ENCODE results near the gene ELOVL3.
"Not testable (repeated sequence)": the region's sequence is repeated elsewhere in the genome, so short reads cannot be mapped to it uniquely, and the experiment has no call there.

ELOVL3 gene

DNA sequence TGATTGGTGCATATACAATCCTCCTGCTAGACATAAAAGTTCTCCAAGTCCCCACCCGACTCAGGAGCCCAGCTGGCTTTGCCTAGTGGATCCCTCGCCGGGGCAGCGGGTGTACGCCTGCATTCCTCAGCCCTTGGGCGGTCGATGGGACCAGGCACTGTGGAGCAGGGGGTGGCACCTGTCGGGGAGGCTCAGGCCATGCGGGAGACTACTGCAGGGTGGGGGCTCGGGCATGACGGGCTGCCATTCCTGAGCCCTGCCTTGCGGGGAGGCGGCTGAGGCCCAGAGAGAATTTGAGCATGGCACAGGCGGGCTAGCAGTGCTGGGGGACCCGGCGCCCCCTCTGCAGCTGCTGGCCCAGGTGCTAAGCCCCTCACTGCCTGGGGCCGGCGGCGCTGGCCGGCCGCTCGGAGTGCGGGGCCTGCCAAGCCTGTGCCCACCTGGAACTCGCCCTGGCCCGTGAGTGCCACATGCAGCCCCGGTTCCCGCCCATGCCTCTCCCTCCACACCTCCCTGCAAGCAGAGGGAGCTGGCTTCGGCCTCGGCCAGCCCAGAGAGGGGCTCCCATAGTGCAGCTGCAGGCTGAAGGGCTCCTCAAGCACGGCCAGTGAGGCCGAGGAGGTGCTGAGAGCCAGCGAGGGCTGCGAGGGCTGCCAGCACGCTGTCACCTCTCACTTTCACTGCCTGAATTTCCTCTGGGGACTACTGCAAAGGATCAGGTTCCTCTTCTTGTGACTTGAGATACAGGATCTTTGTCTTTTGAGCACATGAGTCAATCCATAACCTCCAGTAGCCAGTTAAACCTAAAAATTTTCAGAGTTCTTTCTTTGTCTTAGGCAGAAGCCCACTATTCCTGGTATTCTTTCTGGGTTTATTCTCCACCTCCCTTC lies 25.1 kb upstream of the ELOVL3 start:
- Histone ChIP-seq H3K4me3 (ENCODE audit: low read length) (no peak overlapping the region), H3K36me3 (ENCODE audit: control insufficient read depth, insufficient read depth, low read length) (no peaks in the 10 kb centered on the region), H3K9ac (ENCODE audit: low read length) (no peak overlapping the region), H3K27me3 (ENCODE audit: control insufficient read depth, insufficient read depth, low read length) (no peaks in the 10 kb centered on the region), H3K4me1 (ENCODE audit: control insufficient read depth, insufficient read depth, low read length) (no peaks in the 10 kb centered on the region), H3K9me3 (ENCODE audit: control insufficient read depth, low read length) (peaks cover 8% of the 10 kb centered on the region)

DNA sequence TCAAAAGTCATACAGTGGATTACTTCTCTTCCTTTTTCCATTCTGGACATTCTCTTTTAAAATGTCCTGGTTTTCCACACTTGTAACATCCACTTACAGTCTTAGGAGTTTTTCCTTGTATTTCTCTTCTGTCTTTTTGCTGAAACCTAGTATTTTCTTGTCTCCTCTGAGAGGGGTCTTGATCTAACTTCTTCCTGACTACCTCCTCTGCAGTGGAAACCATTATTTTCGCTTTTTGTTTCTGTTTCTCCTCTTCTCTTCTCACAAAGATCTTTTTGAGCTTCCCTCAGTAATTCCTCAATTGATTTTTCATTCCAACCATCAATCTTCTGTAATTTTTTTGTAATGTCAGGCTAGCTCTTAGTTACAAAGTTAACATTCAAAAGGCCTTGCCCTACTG lies 23.7 kb upstream of the ELOVL3 start:
- no peaks in the 10 kb centered on the region for H3K4me1 ChIP-seq (ENCODE audit: control insufficient read depth, insufficient read depth, low read length)
- H3K36me3 ChIP-seq (ENCODE audit: control insufficient read depth, insufficient read depth, low read length), result no peaks in the 10 kb centered on the region
- no peak overlapping the region for H3K9ac ChIP-seq (ENCODE audit: low read length)
- peaks cover 8% of the 10 kb centered on the region for H3K9me3 ChIP-seq (ENCODE audit: control insufficient read depth, low read length)
- no peaks in the 10 kb centered on the region for H3K27me3 ChIP-seq (ENCODE audit: control insufficient read depth, insufficient read depth, low read length)
- no peak overlapping the region for H3K4me3 ChIP-seq (ENCODE audit: low read length)

DNA sequence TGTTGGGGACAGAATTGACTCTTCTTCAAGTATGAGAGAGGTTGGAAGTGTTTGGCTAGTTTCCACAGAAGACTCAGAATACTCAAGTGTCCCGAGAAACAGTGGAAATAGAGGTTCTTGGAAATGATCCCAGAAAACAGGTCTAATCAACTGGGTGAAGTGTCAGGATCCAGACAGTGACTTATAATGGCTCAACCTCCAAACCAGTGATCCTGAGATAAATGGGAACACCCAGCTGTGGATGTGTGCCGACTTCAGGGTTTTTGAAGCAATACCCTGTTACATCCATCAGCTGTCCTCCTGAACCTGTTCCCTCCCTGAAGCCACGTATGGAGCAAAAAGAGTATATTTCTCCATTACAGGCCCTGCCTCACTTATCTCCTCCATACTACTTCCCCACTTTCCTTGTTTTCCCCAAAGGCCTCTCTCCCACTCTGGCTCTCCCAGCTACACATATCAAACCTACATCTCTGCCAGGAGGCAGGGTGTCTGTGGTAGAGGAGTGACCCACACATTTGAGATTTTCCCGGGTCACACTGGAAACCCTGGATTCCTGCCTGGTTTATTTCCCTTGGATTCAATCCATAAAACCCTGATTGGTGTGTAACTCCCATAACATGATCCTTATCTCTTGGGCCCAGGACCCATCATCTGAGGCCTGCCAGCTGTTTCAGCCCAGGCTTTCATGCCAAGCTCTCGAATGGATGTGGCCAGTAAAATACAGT lies 17.6 kb upstream of the ELOVL3 start:
- no peaks in the 10 kb centered on the region for H3K36me3 ChIP-seq (ENCODE audit: control insufficient read depth, insufficient read depth, low read length)

DNA sequence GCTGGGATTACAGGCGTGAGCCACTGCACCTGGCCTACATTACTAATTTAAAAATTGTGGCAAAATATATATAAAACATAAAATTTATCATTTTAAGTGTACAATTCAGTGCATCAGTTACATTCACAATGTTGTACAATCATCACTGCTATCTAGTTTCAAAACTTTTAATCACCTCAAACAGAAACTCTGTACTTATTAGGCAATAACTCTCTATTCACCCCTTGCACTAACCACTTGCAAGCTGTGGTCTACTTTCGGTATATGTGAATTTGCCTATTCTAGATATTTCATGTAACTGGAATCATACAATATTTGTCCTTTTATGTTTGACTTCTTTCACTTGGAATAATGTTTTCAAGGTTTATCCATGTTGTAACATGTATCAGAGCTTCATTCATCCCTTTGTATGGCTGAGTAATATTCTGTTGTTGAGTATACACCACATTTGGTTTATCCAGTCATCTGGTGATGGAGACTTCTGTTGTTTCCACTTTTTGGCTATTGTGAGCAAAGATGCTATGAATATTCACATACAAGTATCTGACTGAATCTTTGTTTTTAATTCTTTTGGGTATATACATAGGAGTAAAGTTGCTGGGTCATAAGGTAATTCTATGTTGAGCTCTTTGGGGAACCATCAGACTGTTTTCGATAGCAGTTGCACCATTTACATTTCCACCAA lies 14.3 kb upstream of the ELOVL3 start:
- no peaks in the 10 kb centered on the region for H3K27me3 ChIP-seq (ENCODE audit: control insufficient read depth, insufficient read depth, low read length)
- H3K9me3 ChIP-seq (ENCODE audit: control insufficient read depth, low read length), result no peaks in the 10 kb centered on the region
- H3K4me1 ChIP-seq (ENCODE audit: control insufficient read depth, insufficient read depth, low read length), result no peaks in the 10 kb centered on the region
- H3K36me3 ChIP-seq (ENCODE audit: control insufficient read depth, insufficient read depth, low read length), result no peaks in the 10 kb centered on the region
- no peak overlapping the region for H3K4me3 ChIP-seq (ENCODE audit: low read length)
- no peak overlapping the region for H3K9ac ChIP-seq (ENCODE audit: low read length)

More for the DNA sequence above, 17.6 kb upstream of the ELOVL3 start:
- Histone ChIP-seq H3K4me1 (ENCODE audit: control insufficient read depth, insufficient read depth, low read length) (no peaks in the 10 kb centered on the region), H3K27me3 (ENCODE audit: control insufficient read depth, insufficient read depth, low read length) (no peaks in the 10 kb centered on the region), H3K9ac (ENCODE audit: low read length) (no peak overlapping the region), H3K9me3 (ENCODE audit: control insufficient read depth, low read length) (peaks cover 8% of the 10 kb centered on the region), H3K4me3 (ENCODE audit: low read length) (no peak overlapping the region)

DNA sequence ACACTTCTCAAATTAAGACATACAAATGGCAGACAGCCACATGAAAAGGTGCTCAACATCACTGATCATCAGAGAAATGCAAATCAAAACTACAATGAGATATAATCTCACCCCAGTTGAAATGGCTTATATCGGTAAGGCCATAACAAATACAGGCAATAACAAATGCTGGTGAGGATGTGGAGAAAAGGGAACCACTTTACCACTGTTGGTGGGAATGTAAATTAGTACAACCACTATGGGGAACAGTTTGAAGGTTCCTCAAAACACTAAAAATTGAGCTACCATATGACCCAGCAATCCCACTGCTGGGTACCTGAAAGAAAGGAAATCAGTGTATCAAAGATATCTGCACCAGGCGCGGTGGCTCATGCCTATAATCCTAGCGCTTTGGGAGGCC lies 12.5 kb upstream of the ELOVL3 start:
- H3K27me3 ChIP-seq (ENCODE audit: control insufficient read depth, insufficient read depth, low read length); H3K4me1 ChIP-seq (ENCODE audit: control insufficient read depth, insufficient read depth, low read length); H3K9ac ChIP-seq (ENCODE audit: low read length); H3K4me3 ChIP-seq (ENCODE audit: low read length); H3K9me3 ChIP-seq (ENCODE audit: control insufficient read depth, low read length); H3K36me3 ChIP-seq (ENCODE audit: control insufficient read depth, insufficient read depth, low read length): not testable (repeated sequence)

DNA sequence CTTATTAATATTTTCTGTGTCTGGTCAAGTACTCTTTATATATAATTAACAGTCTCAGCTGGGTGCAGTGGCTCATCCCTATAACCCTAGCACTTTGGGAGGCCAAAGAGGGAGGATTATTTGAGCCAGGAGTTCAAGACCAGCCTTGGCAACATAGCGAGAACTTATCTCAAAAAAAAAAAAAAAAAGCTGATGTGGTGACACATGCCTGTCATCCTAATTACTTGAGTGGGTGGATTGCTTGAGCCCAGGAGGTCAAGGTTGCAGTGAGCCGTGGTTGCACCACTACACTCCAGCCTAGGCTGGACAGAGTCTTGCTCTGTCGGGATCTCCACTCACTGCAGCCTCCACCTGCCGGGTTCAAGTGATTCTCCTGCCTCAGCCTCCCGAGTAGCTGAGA lies 6.7 kb upstream of the ELOVL3 start:
- no peaks in the 10 kb centered on the region for H3K27me3 ChIP-seq (ENCODE audit: control insufficient read depth, insufficient read depth, low read length)
- H3K4me3 ChIP-seq (ENCODE audit: low read length), result no peak overlapping the region
- H3K9me3 ChIP-seq (ENCODE audit: control insufficient read depth, low read length), result no peaks in the 10 kb centered on the region
- no peaks in the 10 kb centered on the region for H3K36me3 ChIP-seq (ENCODE audit: control insufficient read depth, insufficient read depth, low read length)
- H3K4me1 ChIP-seq (ENCODE audit: control insufficient read depth, insufficient read depth, low read length), result no peaks in the 10 kb centered on the region
- no peak overlapping the region for H3K9ac ChIP-seq (ENCODE audit: low read length)

DNA sequence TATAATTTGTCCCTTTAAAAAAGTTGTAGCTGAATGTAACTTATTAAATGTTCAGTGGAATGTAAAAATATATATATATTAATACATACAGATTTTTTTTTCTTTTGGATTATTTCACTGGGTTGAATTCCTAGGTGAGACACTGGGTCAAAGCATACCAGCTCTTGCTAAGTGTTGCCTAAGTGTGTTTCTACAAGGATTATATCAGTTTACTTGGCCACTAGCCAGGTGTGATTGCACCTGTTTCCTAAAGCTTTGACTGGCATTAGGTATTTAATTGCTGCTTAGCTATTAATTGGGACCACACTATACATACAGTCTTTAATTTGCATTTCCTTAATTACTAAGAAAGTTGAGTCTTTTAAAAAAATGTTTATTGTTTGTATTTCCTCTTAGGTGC lies 5.5 kb upstream of the ELOVL3 start:
- H3K4me1 ChIP-seq (ENCODE audit: control insufficient read depth, insufficient read depth, low read length), result peaks cover 1% of the 10 kb centered on the region
- no peaks in the 10 kb centered on the region for H3K9me3 ChIP-seq (ENCODE audit: control insufficient read depth, low read length)
- H3K9ac ChIP-seq (ENCODE audit: low read length), result no peak overlapping the region
- no peaks in the 10 kb centered on the region for H3K27me3 ChIP-seq (ENCODE audit: control insufficient read depth, insufficient read depth, low read length)
- no peak overlapping the region for H3K4me3 ChIP-seq (ENCODE audit: low read length)
- H3K36me3 ChIP-seq (ENCODE audit: control insufficient read depth, insufficient read depth, low read length), result no peaks in the 10 kb centered on the region

DNA sequence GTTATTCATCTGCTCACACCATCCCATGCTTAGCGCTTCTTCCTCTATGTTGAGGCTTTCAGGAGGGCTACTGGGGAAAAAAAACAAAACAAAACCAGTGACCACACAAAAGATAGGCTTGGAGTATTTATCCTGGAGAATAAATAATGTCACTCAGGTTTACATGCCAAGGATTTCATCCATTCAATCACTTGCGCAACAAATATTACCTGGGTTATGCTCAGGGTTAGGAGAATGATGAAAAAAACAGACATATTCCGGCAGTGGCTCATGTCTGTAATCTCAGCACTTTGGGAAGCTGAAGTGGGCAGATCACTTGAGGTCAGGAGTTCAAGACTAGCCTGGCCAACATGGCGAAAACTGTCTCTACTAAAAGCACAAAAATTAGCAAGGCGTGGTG lies 3.3 kb upstream of the ELOVL3 start:
- H3K36me3 ChIP-seq (ENCODE audit: control insufficient read depth, insufficient read depth, low read length), result no peaks in the 10 kb centered on the region
- no peak overlapping the region for H3K4me3 ChIP-seq (ENCODE audit: low read length)
- H3K4me1 ChIP-seq (ENCODE audit: control insufficient read depth, insufficient read depth, low read length), result peaks cover 9% of the 10 kb centered on the region
- no peaks in the 10 kb centered on the region for H3K9me3 ChIP-seq (ENCODE audit: control insufficient read depth, low read length)
- peaks cover 14% of the 10 kb centered on the region for H3K27me3 ChIP-seq (ENCODE audit: control insufficient read depth, insufficient read depth, low read length)
- H3K9ac ChIP-seq (ENCODE audit: low read length), result no peak overlapping the region

DNA sequence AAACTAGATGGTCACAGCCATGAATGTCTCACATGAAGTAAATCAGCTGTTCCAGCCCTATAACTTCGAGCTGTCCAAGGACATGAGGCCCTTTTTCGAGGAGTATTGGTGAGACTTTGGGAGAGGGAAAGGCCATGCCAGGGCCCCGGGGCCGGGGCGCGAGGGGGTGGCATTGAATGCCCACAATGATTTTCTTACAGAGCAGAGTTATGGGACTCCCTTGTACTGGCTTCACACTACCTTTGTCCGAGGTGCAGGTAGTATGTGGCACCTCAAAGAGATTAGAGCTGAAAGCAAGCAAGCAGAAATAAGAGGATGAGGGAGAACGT lies 407 bp downstream of the ELOVL3 start:
- Histone ChIP-seq H3K9me3 (ENCODE audit: control insufficient read depth, low read length) (no peaks in the 10 kb centered on the region), H3K4me3 (ENCODE audit: low read length) (no peak overlapping the region), H3K36me3 (ENCODE audit: control insufficient read depth, insufficient read depth, low read length) (no peaks in the 10 kb centered on the region), H3K27me3 (ENCODE audit: control insufficient read depth, insufficient read depth, low read length) (peaks cover 42% of the 10 kb centered on the region), H3K9ac (ENCODE audit: low read length) (no peak overlapping the region), H3K4me1 (ENCODE audit: control insufficient read depth, insufficient read depth, low read length) (peaks cover 30% of the 10 kb centered on the region)

DNA sequence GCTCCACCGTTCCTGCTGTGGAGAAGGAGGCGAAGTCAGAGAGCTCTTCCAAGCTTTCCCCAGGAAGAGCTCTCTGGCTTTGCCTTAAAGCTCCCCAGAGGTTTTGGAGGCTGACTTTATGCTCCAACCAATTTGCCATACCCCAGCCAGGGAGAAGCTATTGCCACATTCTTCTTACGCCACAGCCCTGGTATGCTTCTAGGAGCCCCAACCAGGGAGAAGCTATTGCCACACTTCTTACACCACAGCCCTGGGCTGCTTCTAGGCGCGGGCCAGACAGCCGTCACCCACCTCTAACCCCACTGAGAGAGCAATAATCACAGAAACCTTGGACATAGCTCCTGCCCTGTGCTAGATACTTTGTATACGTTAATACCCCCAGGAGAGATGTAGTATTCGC lies 951 bp downstream of the ELOVL3 start:
- no peaks in the 10 kb centered on the region for H3K36me3 ChIP-seq (ENCODE audit: control insufficient read depth, insufficient read depth, low read length)
- peaks cover 36% of the 10 kb centered on the region for H3K4me1 ChIP-seq (ENCODE audit: control insufficient read depth, insufficient read depth, low read length)
- no peak overlapping the region for H3K4me3 ChIP-seq (ENCODE audit: low read length)
- no peaks in the 10 kb centered on the region for H3K9me3 ChIP-seq (ENCODE audit: control insufficient read depth, low read length)
- peaks cover 48% of the 10 kb centered on the region for H3K27me3 ChIP-seq (ENCODE audit: control insufficient read depth, insufficient read depth, low read length)
- H3K9ac ChIP-seq (ENCODE audit: low read length), result no peak overlapping the region

DNA sequence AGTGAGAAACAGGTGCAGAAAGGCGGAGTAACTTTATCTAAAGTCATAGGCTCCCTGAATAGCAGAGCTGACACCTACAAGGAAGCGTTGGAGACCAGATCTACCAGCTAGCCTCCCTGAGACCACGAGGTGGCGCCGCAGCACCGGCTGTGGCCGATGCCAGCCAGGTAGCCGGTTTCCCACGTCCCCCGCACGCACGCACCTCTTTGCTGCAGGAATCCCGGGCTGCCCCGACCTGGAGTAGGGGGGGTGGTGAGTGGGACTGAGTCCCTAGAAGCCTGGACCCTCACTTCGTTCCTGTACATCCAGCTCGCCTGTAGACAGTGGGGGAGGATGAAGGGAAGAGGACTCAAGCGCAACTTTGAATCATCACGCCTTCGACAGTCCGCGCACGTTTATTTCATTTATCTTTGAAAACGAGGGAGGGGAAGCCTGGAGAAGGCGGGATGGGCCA lies 3.7 kb downstream of the ELOVL3 start:
- peaks cover 62% of the 10 kb centered on the region for H3K27me3 ChIP-seq (ENCODE audit: control insufficient read depth, insufficient read depth, low read length)
- H3K4me3 ChIP-seq (ENCODE audit: low read length), result no peak overlapping the region
- H3K9ac ChIP-seq (ENCODE audit: low read length), result peak overlapping the region; percentile 37
- peaks cover 36% of the 10 kb centered on the region for H3K4me1 ChIP-seq (ENCODE audit: control insufficient read depth, insufficient read depth, low read length)
- no peaks in the 10 kb centered on the region for H3K36me3 ChIP-seq (ENCODE audit: control insufficient read depth, insufficient read depth, low read length)
- no peaks in the 10 kb centered on the region for H3K9me3 ChIP-seq (ENCODE audit: control insufficient read depth, low read length)

DNA sequence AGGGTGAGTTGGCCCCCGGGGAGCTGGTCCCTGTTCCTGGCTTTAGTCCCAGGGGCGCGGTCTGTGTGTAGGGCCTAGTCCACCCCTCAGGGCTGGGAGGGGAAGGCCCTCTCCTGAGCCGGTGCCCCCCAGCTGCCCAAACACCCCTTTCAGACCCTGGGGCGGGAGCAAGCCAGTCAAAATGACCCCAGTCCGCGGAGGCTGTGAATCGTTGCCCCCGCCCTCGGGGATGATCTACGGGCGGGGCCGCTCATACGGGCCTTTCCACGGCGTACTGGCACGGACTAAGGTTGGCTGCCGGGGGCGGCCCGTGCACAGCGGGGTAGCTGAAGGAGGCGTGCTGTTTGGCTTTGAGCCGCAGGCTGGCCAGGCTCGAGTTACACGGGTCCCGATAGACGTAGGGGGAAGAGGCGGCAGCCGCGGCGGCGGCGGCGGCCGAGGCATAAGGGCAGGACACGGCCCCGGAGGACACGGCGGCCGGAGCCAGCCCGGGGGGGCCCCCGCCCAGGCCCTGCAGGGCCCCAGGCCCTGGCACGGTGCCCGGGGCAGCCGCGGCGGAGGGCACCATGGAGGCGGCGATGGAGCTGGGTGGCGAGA lies 4.3 kb downstream of the ELOVL3 start:
- H3K4me1 ChIP-seq (ENCODE audit: control insufficient read depth, insufficient read depth, low read length), result peaks cover 39% of the 10 kb centered on the region
- H3K9me3 ChIP-seq (ENCODE audit: control insufficient read depth, low read length), result no peaks in the 10 kb centered on the region
- peak overlapping the region; percentile 36 for H3K4me3 ChIP-seq (ENCODE audit: low read length)
- peaks cover 63% of the 10 kb centered on the region for H3K27me3 ChIP-seq (ENCODE audit: control insufficient read depth, insufficient read depth, low read length)
- H3K9ac ChIP-seq (ENCODE audit: low read length), result peak overlapping the region; percentile 37
- no peaks in the 10 kb centered on the region for H3K36me3 ChIP-seq (ENCODE audit: control insufficient read depth, insufficient read depth, low read length)

Data from mucosa of stomach (tissue), 1 donor.